Jurkat, Clone E6-1 (cell line): ENCODE results near the gene GP1BB.

Experiments
- DNase-seq: peaks from one replicate; pipeline ENCODE4 v3.0.0-alpha.2; 2011; ENCODE audit warnings: low read depth, low spot score
- H3K4me3 ChIP-seq: 2 replicates; pipeline ENCODE4 v1.5.1; 2011; ENCODE audit warnings: mild to moderate bottlenecking, low read length, control low read depth, moderate library complexity

Gene GP1BB

DNA sequence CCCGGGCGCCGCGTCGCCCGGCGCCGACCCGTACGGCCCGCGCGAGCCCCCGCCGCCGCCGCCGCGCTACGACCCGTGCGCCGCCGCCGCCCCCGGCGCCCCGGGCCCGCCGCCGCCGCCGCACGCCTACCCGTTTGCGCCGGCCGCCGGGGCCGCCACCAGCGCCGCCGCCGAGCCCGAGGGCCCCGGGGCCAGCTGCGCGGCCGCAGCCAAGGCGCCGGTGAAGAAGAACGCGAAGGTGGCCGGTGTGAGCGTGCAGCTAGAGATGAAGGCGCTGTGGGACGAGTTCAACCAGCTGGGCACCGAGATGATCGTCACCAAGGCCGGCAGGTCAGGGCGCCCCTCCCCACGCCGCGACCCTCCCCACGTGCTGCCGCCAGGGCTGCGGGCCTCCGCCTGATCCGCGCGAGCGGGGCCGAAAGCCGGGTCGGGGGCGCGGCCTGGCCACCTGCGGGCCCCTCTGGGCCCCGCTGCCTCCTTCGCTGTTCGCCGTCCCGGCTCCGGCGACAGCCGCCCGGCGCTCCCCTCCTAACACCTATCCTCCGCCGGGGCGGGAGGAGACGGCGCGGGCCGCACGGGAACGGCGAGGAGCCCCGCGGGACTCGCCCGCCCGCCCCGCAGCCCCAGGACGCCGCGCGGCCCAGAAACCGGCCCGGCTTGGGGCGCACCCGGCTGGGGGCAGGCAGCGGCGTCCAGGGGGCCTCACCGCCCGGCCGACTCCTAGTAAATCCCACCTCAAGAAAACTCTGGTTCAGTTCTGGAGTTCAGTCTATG lies 37.8 kb downstream of the GP1BB start:
- H3K4me3 ChIP-seq, result no peak overlapping the region
- no peak for DNase-seq

DNA sequence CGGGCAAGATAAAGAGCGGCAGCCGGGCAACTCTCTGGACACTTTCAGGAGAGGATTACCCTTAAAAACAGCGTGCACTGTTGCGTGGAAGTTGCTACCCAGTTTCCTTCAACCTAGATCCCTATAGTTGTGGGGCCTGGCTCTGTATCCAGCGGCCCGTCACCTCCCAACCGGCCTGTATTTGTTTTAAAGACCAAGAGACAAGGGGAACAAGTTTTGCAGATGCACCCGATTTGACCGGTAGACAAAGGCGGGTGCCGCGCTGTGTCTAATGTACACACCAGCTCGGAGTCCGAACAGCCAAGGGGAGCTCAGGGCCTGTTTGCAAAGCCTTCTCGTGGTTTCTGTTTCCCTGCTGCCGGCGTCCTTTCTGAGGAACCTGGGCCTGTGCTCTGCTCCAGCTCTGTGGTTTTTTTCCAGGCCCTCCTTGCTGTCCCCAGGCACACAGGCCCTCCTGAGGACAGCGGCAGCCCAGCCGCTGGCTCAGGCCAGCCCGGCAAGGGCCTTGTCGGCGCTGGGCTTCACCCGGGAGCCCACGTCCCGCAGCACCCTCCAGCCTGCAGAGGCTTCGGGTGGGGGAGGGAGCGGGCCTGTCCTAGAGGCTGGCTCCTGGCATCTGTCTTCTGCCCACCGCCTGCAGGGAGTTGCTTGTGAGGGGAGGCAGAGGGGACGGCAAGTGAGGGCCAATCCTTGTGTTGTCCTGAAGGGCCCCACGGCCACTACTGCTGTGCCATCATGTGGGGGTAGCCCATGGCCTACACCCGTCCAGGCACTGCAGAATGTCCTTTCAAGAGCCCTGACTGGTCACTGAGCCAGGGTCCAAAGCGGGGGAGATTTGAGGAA lies 38.6 kb downstream of the GP1BB start:
- no peak overlapping the region for H3K4me3 ChIP-seq

DNA sequence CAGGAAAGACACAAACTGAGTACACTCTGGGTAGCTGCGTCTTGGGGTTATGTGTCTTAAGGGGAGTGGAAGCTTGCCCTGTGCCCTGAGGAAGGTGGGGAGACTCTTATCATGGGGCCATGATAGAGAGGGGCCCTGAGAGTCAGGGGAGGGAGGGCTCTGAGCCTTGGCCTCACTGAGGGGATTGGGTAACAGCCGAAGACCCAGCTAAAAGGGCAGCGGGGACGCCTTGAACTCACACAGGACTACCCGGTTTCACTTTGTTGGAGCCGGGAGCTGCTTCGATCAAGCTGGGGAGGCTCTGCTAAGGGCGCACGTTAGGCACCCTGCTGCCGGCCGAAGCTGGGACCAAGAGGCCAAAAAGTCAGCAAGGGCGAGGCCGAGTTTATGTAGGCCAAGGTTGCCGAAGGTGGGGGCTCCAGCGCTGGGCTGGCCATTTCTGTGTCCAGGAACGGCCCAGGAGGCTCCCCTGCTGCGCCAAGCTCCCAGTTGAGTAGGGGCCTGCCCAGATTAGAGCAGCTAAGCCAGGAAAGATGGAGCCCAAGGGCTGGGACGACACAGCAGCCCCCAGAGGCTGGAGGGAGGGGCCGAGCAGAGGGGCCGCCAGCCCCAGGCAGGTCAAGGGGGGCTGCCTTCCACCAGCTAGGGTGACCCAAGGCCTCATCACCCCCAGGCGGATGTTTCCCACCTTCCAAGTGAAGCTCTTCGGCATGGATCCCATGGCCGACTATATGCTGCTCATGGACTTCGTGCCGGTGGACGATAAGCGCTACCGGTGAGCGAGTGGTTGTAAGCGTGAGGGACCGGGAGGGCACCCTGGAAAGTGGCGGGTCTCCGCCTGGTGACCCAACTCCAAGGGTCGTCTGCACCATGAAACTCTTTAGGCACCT lies 39.5 kb downstream of the GP1BB start:
- H3K4me3 ChIP-seq, result no peak overlapping the region
- no peak for DNase-seq

More for the DNA sequence above, 38.6 kb downstream of the GP1BB start:
- DNase-seq, result no peak

DNA sequence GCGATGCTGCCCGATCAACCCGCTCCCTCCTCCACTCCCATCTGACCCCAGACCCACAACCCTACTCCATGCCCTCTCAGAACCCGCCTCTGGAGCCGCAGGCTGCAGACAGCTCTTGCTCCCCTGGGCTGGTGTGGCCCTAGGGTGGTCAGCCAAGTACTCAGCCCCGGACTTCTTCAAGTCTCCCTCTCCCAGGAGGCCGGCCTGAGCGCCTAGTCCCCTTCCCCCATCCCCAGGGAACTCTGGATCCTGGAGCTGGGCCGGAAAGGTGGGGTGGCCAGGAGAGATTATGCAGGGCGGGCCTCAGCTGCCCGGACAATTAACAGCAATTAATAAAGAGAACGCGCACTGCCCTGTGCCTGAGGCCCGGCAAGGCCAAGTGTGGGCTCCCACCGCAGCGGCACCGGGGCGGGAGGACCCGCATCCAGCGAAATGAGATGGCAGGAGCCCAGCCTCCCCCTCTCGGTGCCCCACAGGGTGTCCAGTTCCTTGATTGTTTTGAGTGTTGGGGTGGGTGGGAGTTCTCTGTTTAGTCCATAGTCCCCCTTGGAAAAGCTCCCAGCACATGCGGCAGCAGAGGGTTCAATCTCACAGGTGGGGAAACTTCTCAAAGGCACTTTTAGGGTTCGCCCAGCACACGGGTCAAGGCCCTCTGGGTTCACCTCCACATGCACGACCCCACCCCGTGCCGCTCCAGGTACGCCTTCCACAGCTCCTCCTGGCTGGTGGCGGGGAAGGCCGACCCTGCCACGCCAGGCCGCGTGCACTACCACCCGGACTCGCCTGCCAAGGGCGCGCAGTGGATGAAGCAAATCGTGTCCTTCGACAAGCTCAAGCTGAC lies 40.3 kb downstream of the GP1BB start:
- DNase-seq, result no peak
- no peak overlapping the region for H3K4me3 ChIP-seq

DNA sequence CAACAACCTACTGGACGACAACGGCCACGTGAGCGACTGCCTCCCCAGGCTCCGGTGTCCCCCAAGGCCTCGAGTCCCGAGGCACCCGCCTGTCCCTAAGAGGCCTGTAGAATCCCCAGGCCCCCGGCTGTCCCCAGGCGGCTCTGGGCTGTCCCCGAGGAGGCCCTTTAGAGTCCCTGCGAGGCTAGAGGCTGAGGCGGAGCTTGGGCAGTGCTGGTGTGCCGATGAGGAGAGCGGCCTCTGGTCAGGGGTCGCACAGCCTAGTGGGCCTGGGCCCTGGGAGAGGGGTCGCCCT lies 40.9 kb downstream of the GP1BB start:
- no peak for DNase-seq
- no peak overlapping the region for H3K4me3 ChIP-seq

DNA sequence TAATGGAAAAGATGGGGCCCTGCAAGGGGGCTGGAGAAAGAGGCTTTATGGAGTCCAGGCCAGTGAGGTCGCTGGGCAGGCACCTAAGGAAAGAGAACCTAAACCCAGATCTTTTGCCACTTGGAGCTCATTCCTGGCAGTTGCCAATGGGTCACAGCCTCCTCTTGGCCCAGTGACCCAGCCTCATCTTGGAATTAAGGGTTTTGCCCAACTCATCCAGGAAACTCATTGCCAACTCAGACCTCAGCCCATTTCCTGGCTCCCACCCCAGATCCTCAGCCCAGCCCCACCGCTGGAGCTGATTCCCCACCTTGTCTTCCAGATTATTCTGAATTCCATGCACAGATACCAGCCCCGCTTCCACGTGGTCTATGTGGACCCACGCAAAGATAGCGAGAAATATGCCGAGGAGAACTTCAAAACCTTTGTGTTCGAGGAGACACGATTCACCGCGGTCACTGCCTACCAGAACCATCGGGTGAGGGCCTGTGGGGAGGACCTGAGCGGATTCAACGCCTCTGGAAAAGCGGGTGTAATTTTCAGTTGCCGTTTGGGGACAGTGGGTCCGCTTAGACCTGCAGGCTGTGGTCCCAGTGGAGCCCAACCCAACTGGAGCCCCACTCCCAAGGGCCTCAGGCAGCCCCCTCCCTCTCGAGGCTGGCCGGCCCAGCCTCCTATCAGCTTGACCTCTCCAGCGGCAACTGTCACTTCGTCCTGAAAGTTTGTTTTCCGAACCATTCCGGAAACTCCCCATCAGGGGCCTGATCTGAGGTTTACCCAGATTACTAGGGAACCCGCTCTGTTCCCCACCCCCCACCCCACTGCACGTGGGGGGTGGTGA lies 41.5 kb downstream of the GP1BB start:
- DNase-seq, result no peak
- H3K4me3 ChIP-seq, result no peak overlapping the region

DNA sequence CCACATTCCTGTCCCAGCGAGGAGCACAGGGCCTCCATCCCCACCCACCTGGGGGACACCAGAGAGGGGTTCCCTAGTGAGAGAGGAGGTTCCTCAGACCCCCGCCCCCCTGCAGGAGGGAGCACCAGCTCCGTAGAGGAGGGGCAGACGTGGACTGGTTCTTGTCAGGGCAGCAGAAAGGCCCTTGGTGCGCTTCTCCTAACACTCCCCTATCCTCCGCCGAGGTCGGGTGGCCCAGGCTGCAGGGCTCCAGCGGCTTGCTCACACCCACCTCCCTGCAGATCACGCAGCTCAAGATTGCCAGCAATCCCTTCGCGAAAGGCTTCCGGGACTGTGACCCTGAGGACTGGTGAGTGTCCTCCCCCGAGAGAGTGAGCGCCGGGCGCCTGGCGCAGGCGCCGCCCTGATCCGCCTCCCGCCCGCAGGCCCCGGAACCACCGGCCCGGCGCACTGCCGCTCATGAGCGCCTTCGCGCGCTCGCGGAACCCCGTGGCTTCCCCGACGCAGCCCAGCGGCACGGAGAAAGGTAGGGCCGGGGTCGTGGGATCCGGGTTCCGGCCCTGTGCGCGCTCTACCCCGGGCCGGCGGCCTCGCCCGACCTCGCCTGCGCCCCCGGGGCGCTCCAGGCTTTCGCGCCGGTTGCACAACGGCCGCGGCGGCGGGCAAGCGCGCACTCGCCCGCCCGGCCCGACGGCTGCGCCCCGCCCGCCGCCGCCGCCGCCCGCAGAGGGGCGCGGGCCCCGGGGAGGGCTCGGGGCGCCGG lies 42.3 kb downstream of the GP1BB start:
- H3K4me3 ChIP-seq, result no peak overlapping the region
- no peak for DNase-seq

DNA sequence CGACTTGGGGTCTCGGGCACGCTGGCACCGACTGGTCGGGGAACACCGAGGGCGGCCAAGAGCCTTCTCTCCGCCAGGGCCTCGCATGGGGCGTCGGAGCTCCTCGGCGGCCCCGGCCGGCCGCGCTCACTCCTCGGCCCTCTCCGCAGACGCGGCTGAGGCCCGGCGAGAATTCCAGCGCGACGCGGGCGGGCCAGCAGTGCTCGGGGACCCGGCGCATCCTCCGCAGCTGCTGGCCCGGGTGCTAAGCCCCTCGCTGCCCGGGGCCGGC lies 42.8 kb downstream of the GP1BB start:
- DNase-seq, result no peak
- H3K4me3 ChIP-seq, result no peak overlapping the region

DNA sequence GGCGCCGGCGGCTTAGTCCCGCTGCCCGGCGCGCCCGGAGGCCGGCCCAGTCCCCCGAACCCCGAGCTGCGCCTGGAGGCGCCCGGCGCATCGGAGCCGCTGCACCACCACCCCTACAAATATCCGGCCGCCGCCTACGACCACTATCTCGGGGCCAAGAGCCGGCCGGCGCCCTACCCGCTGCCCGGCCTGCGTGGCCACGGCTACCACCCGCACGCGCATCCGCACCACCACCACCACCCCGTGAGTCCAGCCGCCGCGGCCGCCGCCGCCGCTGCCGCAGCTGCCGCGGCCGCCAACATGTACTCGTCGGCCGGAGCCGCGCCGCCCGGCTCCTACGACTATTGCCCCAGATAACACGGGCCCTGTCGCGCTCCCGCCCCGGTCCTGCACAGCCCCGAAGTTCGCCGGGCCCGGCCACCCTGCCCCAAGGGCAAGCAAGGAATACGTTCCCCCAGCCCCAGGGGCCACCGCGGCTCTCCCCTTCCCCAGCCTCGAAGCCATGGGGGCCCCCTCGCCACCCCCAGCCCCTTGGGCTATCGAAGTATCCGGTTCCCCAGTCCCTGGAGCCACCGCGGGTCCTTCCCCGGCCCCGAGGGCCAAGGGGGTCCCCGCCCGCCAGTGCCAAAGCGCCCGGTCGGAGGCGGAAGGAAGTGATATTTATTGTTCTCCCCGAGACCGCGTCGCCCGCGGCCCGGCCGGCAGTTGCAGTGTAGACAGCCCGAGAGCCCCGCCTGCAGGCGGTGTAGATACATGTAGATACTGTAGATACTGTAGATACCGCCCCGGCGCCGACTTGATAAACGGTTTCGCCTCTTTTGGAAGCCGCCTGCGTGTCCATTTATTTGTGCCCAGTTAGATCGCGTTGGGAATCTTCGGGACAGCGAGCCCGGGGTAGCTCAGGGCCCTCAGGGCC lies 43.4 kb downstream of the GP1BB start:
- H3K4me3 ChIP-seq, result no peak overlapping the region
- DNase-seq, result no peak

DNA sequence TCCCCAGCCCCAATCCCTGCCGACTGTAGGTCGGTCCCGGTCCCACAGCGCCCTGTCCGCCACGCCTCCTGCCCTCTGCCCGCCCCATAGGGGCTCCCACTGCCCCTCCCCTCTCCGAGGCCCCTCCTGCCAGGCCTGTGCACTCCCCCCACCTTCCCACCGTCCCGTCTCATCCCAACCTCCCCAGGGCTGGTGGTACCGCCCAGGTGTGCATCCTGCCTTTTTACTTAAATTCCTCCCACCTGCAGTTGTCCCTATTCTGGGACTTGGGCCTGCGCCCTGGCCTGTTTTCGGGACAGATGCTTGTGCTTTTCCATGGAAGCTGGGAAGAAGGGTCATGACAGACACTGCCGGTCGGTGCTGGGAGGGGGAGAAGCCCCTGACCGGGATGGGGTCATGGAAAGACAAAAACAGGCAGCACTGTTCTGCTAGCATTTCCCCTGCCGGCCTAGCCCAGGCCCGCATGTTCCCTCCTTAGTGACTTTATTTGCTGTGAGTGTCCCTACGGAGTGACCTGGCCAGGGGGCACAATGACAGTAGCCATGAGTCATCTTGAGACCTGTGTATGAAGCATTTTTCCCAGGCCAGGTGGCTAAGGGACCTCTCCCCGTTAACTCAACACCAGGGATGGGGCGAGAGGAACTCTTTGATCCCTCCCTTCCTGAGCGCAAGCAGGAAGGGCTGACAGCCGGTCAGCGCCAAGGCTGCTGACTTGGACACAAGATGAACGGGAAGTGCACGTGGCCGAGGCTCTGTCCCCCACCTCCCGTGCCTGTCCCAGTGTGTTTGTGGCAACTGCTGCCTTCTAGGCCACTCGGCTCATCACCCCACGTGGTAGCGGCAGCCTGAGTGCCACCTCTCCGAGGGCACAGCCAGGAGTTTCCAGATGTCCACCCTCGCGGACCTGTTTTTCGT lies 44.3 kb downstream of the GP1BB start:
- no peak for DNase-seq
- no peak overlapping the region for H3K4me3 ChIP-seq

DNA sequence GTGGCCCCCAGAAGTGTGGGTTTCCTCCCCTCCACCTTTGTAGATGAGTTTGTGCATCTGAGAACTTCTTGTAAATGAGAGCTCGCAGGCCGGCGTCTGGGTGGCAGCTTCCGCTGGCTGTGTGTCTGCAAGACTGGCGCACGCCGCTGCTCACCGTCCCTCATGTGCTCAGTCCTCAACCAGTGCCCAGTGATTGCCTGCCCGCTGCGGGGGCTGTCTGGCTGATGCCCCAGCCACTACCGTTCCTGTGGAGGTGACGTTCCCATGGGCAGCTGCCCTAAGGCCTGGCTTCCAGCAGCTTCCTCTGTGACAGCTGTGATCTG lies 46.0 kb downstream of the GP1BB start:
- no peak for DNase-seq
- no peak overlapping the region for H3K4me3 ChIP-seq

DNA sequence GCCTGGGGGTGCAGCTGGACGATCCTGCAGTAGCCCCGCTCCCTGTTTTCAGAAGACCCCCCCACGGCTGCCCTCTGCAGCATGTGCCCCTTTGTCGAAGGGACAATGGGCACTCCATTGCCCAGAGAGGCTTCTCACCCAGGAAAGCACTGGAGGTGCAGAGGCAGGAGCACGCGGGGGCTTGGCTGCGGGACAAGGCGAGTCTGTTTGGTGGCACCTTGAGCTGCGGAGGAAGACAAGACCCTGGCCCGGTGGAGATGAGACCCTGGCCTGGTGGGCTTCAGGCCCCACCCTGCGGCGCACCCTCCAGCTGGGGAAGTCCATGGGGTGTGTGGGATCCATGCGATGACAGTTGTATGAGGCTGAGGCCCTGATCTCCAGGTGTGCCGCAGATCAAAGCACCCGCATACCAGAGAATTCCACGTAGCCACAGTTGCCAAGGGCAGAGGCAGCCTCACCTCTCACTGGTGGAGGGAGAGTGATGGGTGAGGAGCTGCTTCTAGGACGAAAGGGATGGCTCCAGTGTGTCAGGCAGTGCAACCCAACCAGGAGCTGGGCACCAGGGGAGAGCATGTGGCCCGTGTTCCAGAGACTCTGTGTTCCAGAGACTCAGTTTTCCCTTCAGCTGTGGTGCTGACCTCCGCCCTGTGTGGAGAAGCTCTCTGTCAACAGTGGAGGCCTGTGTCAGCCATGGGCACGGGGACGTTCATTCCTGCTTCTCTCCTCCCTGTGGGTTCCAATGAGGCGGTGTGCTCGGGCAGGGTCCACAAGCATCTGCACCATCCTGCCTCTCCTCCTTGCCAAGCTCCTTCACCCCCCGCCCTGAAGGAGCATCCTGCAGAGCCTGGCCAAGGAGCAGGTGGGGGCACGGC lies 47.2 kb downstream of the GP1BB start:
- no peak overlapping the region for H3K4me3 ChIP-seq
- peak; percentile 63 for DNase-seq

DNA sequence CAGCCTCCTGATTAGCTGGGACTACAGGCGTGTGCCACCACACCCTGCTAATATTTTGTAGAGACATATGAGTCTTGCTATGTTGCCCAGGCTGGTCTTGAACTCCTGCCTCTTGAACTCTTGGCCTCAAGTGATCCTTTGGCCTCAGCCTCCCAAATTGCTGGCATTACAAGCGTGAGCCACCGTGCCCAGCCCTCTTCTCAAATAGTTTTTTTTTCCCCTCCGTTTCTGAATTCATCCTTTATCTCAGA lies 49.0 kb downstream of the GP1BB start:
- DNase-seq, result no peak
- H3K4me3 ChIP-seq, result no peak overlapping the region

DNA sequence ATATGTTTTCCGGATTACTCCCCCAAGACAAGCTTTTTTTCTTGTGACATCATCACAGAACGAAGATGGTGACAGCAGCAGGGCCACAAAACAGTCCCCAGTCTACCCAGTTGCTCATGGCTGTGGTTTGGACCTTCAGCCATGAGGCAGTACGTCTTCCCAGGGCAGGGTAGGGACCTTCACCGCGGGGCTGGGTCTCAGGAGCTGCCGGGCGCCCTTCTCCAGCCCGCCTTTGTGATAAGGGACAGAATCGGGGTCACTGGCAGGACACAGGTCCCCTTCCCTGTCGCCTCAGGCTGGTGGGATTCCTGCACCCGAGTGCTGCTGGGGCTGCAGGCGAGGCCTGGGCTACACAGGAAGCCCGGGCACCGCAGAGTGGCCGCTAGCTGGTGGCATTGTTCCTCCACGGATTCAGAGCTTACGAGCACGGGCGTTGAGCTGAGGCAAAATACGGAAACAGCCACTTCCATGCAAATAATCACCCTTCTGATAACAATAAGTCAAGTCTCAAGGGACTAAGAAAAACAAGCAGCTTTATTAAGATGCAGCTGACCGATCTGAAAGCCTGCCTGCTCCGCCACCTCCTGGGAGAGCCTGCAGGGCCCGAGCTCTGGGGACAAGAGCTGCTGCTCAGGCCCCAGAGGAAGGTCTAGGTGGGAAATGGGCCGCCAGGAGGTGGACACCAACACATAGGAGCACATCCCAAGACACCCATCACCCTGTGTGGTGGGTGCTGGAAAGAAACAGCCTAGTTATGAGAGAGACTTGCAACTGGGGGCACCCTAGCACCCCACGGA lies 49.5 kb downstream of the GP1BB start:
- DNase-seq, result no peak
- H3K4me3 ChIP-seq, result no peak overlapping the region
